NCI-H2081 treated with DMSO at 0.1 percent for 48 hours (cell line): ENCODE data around the gene RBPJ.
"Not testable (repeated sequence)": the region's sequence is repeated elsewhere in the genome, so short reads cannot be mapped to it uniquely, and the experiment has no call there.

ENCODE experiments used
- DNase-seq: peaks from one replicate; lab custom pipeline; 2025; lab: John Stamatoyannopoulos, UW

The RBPJ gene

DNA sequence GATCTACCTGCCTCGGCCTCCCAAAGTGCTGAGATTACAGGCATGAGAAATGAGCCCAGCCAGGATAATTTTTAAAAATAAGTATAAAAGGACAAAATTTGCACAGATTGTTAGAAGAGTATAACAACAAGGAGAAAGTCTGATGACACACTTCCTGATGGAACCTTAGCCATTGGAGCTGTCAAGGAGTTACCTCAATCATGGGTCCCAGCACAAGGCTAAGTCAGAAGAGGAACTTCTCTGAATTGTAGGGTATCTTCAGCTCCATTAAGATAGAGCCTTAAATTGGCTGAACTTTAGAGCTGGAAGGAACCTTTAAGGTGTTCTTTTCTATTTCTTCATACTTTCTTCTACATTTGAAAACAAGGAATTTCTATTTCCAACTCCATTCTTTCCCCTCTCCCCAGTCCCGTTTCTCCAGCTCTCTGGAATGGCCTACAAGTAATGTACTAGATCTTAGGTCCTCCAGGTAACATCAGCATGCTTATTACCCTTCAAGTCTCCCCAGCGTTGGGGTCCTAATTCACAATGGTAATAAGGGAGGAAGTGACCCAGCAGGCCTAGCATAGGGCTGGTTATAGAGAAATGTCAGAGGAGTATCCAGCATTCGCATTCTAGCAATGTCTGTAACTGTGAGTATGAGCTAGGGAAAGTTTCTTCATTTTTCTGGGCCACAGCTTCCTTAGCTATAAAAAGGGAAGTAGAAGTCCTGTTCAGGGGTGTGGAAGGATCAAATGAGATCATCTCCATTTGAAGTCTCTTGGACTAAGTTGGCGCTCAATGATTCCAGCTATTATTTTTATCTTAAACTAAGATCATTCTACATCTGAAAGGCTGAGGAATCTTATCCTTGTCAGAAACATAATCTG, 18.5 kb upstream of the RBPJ start:
- no peak for DNase-seq

DNA sequence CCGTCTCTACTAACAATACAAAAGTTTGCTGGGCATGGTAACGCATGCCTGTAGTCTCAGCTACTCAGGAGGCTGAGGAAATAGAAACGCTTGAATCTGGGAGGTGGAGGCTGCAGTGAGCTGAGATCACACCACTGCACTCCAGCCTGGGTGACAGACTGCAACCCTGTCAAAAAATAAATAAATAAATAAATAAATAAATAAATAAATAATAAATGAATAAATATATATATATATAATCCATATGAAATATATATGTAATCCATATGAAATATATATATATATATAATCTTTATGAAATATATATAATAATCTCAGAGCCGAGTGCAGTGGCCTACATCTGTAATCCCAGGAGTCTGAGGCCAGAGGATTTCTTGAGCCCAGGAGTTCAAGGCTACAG, 17.8 kb upstream of the RBPJ start:
- DNase-seq = no peak

GRCh38 chr4:26307037-26307800, 13.6 kb upstream of the RBPJ start:
- no peak for DNase-seq

DNA sequence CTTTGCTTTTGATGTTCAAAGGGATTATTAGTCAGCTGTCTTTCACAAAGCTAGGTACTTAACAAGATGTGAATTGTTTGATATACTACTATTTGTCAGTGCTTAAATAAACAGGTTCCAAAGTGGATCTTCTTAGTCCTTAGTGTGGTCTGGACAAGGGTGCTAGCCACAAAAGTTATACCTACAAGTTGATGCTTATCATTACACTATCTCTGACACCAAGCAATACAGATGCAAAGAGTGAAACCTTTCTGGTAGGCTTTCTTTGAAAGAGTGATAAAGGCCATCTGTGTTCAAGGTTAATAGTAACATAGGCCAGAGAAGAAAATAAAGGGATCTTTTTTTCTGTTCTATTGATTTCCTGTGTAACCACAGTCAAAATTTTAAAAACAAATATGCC, 12.2 kb upstream of the RBPJ start:
- DNase-seq = no peak

DNA sequence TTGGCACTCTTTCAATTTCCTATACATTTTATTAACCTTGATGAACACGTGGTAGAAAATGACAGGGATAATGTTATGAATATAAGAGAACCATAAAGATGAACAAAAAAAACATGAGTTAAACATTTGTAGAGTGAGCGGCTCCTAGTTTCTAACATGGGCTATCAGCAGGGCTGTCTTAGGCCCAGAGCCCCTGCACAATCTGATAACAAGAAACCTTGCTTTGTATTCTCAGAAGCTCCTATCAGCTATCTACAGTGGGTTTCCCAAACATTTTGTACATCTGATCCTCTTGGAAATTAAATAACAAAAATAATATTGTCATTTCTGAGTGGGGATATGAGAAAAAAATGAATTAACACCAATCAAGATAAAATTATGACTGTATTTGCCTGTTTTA, 10.6 kb upstream of the RBPJ start:
- no peak for DNase-seq

- DNase-seq = no peak
Measured at GRCh38 chr4:26311633-26312032, 9.2 kb upstream of the RBPJ start.

GRCh38 chr4:26315316-26315932, 5.4 kb upstream of the RBPJ start:
- not testable (repeated sequence) for DNase-seq

- DNase-seq = no peak
Measured at GRCh38 chr4:26317766-26318165, 3.0 kb upstream of the RBPJ start.

DNA sequence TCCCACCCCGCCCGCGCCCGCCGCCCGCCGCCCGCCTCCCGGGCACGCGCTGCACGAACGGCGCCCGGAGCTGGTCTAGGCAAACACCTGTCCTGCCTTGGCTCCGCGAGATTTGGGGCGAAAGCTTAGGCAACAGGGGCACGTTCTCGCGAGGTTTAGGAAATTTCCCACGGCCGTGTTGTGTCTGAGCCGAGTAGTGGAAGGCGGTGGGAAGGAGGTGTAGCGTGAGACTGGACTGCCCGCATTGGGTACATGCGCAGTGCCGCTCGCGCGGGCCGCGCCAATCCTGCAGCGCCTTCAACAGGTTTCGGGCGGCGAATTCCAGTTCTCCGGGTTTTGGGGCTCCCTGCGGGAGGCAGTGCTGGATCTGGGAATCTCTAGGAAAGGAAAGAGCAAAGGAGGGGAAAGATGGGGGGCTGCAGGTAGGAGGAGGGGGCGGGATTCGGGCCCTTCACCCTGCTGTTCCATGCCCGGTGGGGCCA, 1.3 kb upstream of the RBPJ start:
- peak; percentile 100 for DNase-seq

DNA sequence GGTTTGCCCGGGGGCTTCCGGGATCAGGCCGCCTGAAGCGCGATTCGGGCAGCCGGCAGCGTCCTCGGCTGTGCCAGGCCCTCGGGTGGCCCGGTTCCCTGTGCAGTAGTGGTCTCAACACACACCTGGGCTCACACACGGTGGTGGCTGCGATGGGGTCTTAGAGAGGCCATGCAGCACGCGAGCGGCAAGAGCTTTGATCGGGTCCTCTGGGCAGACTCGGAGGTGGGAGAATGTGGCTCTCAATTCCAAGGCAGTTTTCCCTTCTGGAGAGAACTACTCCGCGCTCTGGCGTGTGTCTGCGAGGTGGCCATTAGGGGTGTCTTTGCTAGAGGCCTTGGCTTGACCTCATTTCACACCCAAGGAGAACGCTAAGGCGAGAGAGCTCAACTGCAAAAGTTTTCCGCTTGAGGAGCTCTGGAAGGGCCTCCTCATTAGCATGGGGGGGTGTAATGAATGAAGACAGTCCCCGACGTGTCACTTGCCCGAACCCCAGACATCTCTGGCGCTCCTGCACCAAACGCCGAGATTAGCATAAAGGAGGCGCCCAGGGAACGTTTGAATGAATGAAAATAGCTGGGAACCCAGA, 771 bp upstream of the RBPJ start:
- no peak for DNase-seq

DNA sequence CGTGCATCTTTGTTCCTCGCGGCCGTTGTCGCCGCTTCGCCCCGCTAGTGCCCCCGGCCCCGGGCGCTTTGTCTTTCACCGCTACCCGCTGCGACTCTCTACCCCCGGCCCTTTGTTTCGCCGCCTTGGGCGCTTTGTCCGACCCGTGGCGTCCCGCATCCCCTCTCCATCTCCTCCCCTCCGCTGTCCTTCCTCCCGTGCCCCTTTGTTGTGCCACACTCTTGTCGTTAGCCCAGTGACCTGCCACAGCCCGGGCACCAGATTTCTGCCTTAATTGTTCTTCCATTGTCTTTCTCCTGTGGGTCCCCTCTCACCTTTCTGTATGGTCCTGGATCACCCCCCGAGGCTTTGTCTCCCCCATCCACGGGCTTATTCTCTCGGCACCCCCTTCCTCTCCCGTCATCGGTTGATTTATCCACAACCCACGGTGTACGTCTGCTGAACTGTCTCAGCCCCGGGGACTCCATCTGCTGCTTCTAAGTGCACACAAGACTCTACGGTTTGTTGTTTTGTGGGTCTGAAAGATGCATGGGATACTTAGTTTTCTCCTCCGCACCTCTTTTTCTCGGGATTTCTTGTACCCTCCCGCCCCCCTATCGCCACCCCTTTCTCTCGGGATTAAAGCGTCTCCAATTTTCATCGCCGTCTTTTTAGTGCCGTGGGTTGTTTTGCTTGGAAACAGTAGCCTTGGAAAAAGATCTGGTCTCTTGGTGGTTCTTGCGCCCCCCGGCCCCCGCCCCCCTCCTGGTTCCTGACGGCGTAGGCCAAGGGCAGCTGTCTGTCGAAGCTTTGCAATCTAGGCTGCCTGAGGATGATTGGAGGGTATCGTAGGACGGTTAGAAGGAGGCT, 783 bp downstream of the RBPJ start:
- no peak for DNase-seq

- DNase-seq = no peak
Measured at GRCh38 chr4:26322346-26322745, 1.5 kb downstream of the RBPJ start.

DNA sequence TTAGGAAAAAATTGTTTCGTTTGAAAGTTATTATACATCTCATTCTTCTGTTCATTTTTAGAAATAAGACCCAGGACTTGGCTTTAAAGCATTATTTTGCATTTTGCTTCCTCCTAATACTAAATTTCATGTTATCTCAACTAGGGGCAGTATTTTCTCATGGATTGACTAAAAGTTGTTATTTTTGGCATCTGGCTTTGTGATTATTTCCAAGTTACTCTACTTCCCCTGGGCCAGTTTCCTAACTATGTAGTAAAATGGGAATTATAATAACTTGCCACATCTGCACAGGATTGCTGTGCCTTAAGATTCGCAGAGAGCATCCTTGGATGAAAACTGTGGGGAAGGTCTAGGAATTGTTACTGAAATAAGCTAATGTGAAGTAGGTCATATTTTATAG, 3.0 kb downstream of the RBPJ start:
- DNase-seq = no peak

- DNase-seq = no peak
Measured at GRCh38 chr4:26325191-26325590, 4.4 kb downstream of the RBPJ start.

GRCh38 chr4:26326791-26327190, 6.0 kb downstream of the RBPJ start:
- peak; percentile 11 for DNase-seq

DNA sequence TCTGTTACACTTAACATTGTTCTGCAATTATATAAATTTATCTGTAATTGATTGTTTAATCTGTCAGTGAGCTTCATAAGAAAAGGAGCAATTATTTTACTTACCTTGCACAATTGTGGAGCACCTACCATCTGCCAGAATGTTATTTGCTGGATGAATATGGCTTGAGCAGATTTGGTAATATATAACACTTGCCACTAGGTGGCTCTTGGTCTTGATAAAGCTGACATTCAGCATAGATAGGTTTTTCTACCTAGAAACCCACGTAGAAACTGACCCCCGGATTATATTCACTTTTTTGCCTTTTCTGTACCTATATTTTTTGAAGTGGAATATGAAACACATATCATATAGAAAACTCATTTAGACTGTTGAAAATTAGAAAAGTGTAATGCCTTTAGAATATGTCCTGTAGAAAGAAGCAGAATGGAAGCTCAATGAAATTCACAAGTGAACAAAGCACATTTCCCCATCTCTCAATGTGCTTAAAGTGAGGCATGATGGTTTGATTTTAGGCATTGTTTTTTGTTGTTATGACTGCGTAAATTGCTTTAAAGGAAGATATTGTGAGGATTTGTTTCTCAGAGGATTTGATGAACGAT, 9.5 kb downstream of the RBPJ start:
- DNase-seq = peak; percentile 71

GRCh38 chr4:26330946-26331345, 10.1 kb downstream of the RBPJ start:
- peak; percentile 32 for DNase-seq

DNA sequence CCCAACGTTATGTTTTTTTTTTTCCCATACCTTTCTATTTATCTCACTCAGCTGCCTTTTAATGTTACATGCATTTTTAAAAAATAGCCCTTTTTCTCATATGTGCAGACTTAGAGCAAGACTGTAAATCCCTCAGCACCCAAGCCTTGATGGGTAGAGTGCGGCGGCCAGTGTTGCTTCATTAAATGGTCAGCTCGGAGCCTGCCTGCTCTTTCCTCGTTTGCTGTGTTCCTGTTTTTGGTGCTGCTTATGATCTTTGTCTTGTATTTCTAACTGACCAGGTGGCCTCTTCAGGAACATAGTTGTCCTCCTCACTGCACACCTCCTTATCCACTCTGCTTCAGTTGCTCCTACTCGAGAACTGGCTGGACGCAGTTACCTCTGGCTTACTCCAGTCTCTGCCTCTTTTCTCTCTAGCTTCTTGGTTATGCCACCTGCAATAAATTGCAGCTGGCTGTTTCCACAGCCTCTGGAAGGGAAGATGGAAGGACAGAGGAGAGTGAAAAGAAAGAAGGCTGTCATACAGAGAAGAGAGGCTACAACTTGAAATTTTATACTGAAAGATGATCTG, 10.7 kb downstream of the RBPJ start:
- DNase-seq = no peak

- DNase-seq = no peak
Measured at GRCh38 chr4:26334366-26334765, 13.6 kb downstream of the RBPJ start.

DNA sequence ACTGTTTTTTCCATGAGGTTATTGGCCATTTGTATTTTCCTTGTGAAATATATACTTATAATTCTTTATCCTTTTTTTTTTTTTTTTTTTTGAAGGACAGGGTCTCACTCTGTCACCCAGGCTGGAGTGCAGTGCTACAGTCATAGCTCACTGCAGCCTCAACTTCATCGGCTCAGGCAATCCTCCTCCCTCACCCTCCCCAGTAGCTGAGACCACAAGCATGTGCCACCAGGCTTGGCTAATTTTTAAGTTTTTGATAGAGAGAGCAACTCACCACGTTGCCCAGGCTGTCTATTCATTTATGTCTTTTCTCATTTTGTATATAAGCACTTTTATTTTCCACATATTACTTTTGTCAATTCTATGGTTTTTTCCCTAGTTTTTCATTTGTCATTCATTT, 16.8 kb downstream of the RBPJ start:
- DNase-seq = no peak
